CD4-positive, alpha-beta T cell treated with Interleukin-17A for 1 hour (primary cell): ENCODE measurements around the gene ADRB1.

Source experiments
- DNase-seq: peaks from one replicate; pipeline ENCODE4 v3.0.0-alpha.2; 2020

The ADRB1 gene

DNA sequence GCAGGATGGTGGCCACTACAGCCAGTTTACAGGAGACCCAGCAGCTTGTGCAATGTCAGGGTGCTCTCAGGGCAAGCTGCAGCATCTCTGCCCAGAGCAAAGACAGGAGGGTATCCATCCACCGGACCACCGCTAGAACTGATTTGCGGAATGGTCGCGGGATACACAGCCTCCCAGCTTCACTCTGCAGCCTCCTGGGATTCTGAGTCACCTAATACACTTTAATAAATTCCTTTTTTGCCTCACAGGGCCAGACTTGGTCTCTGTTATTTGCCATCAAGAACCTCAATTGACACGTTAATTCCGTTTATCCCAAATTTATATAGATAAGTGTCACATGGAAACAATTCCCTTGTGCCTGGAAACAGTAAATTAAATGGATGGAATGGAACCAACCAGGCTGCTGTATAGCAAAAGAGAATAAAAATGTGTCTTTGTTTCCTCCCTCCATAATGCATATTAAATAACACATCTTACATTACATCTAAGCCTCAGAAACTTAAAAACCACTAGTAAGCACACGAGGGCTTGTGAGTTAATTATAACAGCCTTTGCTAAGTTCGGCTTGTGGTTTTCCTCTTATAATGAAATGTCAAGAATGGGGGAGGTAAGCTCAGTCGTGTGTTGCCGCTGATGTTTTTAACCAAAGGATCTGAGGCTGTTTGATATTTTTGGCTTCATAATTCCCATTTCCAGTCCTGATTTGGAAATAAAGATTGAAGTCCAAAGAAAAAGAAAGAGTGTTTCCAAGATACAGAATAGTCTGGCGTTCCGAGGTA is 52.1 kb downstream of the ADRB1 start:
- peak; percentile 35 for DNase-seq
